ENCODE data around the gene WNK1.
"Not testable (repeated sequence)": the region's sequence is repeated elsewhere in the genome, so short reads cannot be mapped to it uniquely, and the experiment has no call there.

WNK1 gene

DNA sequence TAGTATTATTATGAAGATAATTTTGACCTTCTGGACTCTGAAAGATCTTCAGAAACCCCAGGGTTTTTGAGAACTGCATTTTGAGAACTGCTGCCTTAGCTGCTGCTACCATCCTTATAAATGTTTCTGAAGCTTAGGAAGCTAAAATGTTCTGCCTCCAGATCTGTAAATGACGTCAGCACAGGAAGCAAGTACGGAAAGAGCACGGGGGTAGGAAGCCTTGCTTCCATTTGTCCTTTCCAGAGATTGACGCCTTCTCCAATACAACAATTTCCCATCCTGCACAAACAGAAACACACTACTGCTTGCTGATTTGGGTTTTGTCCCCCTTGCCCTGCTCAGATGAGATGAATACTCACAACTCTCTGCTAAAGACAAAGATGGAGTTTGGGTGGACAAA lies 179.2 kb downstream of the WNK1 start:
- FAIRE-seq, result no peak
- DNase-seq (ENCODE audit: insufficient read length), result no peak
- TF ChIP-seq POLR2A (IDR thresholded peaks at IDR 0.05; ENCODE audit: low read depth, low read length), result no peak
- TF ChIP-seq POLR2AphosphoS5 (IDR thresholded peaks at IDR 0.05; ENCODE audit: low read depth, low read length), result no peak
- no peak for TF ChIP-seq TAF1 (IDR thresholded peaks at IDR 0.05; ENCODE audit: borderline replicate concordance, low read depth, low read length)

GRCh38 chr12:935891-936290 lies 183.5 kb downstream of the WNK1 start:
- FAIRE-seq; DNase-seq (ENCODE audit: insufficient read length): not testable (repeated sequence)

GRCh38 chr12:936377-937345 lies 184.3 kb downstream of the WNK1 start:
- FAIRE-seq, result no peak
- no peak for DNase-seq (ENCODE audit: insufficient read length)
- TF ChIP-seq POLR2A (IDR thresholded peaks at IDR 0.05; ENCODE audit: low read depth, low read length) (no peak), TAF1 (IDR thresholded peaks at IDR 0.05; ENCODE audit: borderline replicate concordance, low read depth, low read length) (no peak), POLR2AphosphoS5 (IDR thresholded peaks at IDR 0.05; ENCODE audit: low read depth, low read length) (no peak)

- DNase-seq (ENCODE audit: insufficient read length) (no peak), FAIRE-seq (no peak)
- no peak for TF ChIP-seq POLR2AphosphoS5 (IDR thresholded peaks at IDR 0.05; ENCODE audit: low read depth, low read length)
- no peak for TF ChIP-seq TAF1 (IDR thresholded peaks at IDR 0.05; ENCODE audit: borderline replicate concordance, low read depth, low read length)
- no peak for TF ChIP-seq POLR2A (IDR thresholded peaks at IDR 0.05; ENCODE audit: low read depth, low read length)
Observed at GRCh38 chr12:938810-939209, 186.4 kb downstream of the WNK1 start.

GRCh38 chr12:943051-943450 lies 190.7 kb downstream of the WNK1 start:
- TF ChIP-seq TAF1 (IDR thresholded peaks at IDR 0.05; ENCODE audit: borderline replicate concordance, low read depth, low read length), result no peak
- TF ChIP-seq POLR2A (IDR thresholded peaks at IDR 0.05; ENCODE audit: low read depth, low read length), result no peak
- no peak for TF ChIP-seq POLR2AphosphoS5 (IDR thresholded peaks at IDR 0.05; ENCODE audit: low read depth, low read length)
- DNase-seq (ENCODE audit: insufficient read length), result no peak
- FAIRE-seq, result no peak

DNA sequence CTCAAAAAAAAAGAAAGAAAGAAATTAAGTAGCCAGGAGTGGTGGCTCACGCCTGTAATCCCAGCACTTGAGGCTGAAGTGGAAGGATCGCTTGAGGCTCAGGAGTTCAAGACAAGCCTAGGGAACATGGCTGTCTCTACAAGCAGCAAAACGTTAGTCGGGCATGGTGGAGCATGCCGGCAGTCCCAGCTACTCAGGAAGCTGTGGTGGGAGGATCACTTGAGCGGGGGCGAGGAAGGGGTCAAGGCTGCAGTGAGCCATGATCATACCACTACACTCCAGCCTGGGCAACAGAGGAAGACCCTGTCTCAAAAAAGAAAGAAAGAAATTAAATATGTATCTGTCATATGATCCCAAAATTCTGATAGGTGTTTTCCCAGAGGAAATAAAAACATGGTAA lies 191.8 kb downstream of the WNK1 start:
- TF ChIP-seq TAF1 (IDR thresholded peaks at IDR 0.05; ENCODE audit: borderline replicate concordance, low read depth, low read length), result no peak
- no peak for TF ChIP-seq POLR2AphosphoS5 (IDR thresholded peaks at IDR 0.05; ENCODE audit: low read depth, low read length)
- no peak for TF ChIP-seq POLR2A (IDR thresholded peaks at IDR 0.05; ENCODE audit: low read depth, low read length)
- DNase-seq (ENCODE audit: insufficient read length) (no peak), FAIRE-seq (no peak)

DNA sequence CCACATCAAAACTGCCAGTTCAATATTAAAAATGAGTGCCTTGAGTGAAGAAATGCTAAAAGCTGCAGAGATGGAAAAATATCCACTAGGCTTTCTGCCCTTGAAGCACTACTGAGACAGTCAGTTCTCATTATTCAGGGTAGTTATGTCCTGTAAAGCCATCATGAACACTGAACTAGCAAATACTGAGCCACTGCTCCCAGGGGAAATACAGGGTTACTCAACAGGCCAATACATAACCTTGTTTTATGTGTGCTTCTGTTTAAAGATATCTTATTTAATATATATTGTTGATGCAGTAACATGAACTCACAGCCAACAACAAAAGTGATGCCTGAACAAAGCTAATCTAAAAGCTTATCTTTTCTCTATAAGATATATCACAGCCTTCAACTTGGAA lies 193.8 kb downstream of the WNK1 start:
- DNase-seq (ENCODE audit: insufficient read length) (no peak), FAIRE-seq (no peak)
- TF ChIP-seq POLR2AphosphoS5 (IDR thresholded peaks at IDR 0.05; ENCODE audit: low read depth, low read length) (no peak), POLR2A (IDR thresholded peaks at IDR 0.05; ENCODE audit: low read depth, low read length) (no peak), TAF1 (IDR thresholded peaks at IDR 0.05; ENCODE audit: borderline replicate concordance, low read depth, low read length) (no peak)

DNA sequence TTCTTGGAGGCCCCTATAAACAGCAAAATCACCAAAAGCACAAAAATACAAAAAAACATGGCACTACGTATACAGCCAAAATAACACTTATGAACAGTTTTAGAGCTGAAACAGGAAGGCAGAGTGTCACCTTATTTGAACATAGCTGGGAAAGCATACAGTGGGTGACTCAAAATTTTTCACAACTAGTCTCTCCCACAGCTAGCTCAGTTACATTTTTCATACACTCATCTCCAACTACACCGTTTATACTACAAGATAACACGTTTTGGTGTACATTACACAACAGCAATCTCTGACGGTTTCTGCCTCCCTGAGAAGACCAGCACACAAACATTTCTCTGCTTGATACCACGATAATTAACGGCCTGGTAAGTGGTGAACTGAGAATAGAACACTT lies 194.3 kb downstream of the WNK1 start:
- FAIRE-seq, result no peak
- TF ChIP-seq POLR2A (IDR thresholded peaks at IDR 0.05; ENCODE audit: low read depth, low read length), result no peak
- no peak for TF ChIP-seq TAF1 (IDR thresholded peaks at IDR 0.05; ENCODE audit: borderline replicate concordance, low read depth, low read length)
- TF ChIP-seq POLR2AphosphoS5 (IDR thresholded peaks at IDR 0.05; ENCODE audit: low read depth, low read length), result no peak
- no peak for DNase-seq (ENCODE audit: insufficient read length)

DNA sequence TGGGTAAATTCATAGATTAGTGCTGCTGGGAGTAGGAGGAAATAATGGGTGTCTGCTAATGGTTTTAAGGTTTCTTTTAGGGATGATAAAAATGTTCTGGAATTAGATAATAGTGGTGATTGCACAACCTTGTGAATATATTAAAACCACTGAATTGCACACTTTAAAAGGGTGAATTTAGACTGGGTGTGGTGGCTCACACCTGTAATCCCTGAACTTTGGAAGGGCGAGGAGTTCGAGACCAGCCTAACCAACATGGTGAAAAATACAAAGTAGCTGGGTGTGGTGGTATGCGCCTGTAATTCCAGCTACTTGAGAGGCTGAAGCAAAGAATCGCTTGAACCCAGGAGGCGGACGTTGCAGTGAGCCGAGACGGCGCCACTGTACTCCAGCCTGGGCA lies 195.9 kb downstream of the WNK1 start:
- no peak for FAIRE-seq
- TF ChIP-seq TAF1 (IDR thresholded peaks at IDR 0.05; ENCODE audit: borderline replicate concordance, low read depth, low read length) (no peak), POLR2AphosphoS5 (IDR thresholded peaks at IDR 0.05; ENCODE audit: low read depth, low read length) (no peak)

GRCh38 chr12:949453-950191 lies 197.2 kb downstream of the WNK1 start, which contains the start of gene RAD52:
Gene RAD52 (minus strand): TSS chr12:949694. CDS start chr12:933058, 16,636 bp downstream.
- peak; percentile 79 for TF ChIP-seq POLR2A (IDR thresholded peaks at IDR 0.05; ENCODE audit: low read depth, low read length)
- peak; percentile 83 for TF ChIP-seq POLR2AphosphoS5 (IDR thresholded peaks at IDR 0.05; ENCODE audit: low read depth, low read length)
- no peak for TF ChIP-seq TAF1 (IDR thresholded peaks at IDR 0.05; ENCODE audit: borderline replicate concordance, low read depth, low read length)
- DNase-seq (ENCODE audit: insufficient read length) (peak; percentile 73), FAIRE-seq (peak; percentile 94)

More for the DNA sequence above, 195.9 kb downstream of the WNK1 start:
- DNase-seq (ENCODE audit: insufficient read length), result no peak

GRCh38 chr12:951176-951575 lies 198.8 kb downstream of the WNK1 start:
- TF ChIP-seq POLR2A (IDR thresholded peaks at IDR 0.05; ENCODE audit: low read depth, low read length) (no peak), TAF1 (IDR thresholded peaks at IDR 0.05; ENCODE audit: borderline replicate concordance, low read depth, low read length) (no peak), POLR2AphosphoS5 (IDR thresholded peaks at IDR 0.05; ENCODE audit: low read depth, low read length) (no peak)
- FAIRE-seq (no peak), DNase-seq (ENCODE audit: insufficient read length) (no peak)

GRCh38 chr12:953776-954175 lies 201.4 kb downstream of the WNK1 start:
- DNase-seq (ENCODE audit: insufficient read length) (no peak), FAIRE-seq (no peak)
- TF ChIP-seq POLR2AphosphoS5 (IDR thresholded peaks at IDR 0.05; ENCODE audit: low read depth, low read length) (no peak), TAF1 (IDR thresholded peaks at IDR 0.05; ENCODE audit: borderline replicate concordance, low read depth, low read length) (no peak), POLR2A (IDR thresholded peaks at IDR 0.05; ENCODE audit: low read depth, low read length) (no peak)
